ENCODE measurements around the gene TMEM126A. TPM values are rescaled to one million over a fixed set of nuclear protein-coding genes. Genes with fewer than 3 reads are reported as not detected.

TMEM126A gene
- total and polyA plus RNA-seq, 8 donors: 5.8 to 63.6 (median 37.5) TPM; not detected in 1

DNA sequence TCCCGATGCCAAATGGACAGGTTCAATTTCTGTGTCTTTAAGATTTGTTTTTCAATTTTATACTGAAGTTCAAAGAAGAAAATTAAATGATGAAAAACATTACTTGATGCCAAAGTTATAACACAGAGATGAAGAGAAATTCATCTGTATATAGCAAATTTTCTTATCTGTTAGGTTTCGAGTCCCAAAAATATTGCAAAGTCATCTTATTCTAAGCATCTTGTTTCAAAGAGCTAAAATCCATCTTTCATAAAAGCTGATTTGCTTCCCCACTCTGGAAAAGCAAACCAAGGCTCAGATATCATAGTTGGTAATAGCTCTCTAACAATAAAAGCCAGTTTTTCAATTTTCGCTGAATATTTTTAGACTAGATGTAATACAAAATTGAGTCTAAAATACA, 57.2 kb downstream of the TMEM126A start:
- no peak overlapping the region for H3K27ac ChIP-seq
- no peak for TF ChIP-seq POLR2AphosphoS5 (IDR thresholded peaks at IDR 0.05)
- TF ChIP-seq, protein P1, sequence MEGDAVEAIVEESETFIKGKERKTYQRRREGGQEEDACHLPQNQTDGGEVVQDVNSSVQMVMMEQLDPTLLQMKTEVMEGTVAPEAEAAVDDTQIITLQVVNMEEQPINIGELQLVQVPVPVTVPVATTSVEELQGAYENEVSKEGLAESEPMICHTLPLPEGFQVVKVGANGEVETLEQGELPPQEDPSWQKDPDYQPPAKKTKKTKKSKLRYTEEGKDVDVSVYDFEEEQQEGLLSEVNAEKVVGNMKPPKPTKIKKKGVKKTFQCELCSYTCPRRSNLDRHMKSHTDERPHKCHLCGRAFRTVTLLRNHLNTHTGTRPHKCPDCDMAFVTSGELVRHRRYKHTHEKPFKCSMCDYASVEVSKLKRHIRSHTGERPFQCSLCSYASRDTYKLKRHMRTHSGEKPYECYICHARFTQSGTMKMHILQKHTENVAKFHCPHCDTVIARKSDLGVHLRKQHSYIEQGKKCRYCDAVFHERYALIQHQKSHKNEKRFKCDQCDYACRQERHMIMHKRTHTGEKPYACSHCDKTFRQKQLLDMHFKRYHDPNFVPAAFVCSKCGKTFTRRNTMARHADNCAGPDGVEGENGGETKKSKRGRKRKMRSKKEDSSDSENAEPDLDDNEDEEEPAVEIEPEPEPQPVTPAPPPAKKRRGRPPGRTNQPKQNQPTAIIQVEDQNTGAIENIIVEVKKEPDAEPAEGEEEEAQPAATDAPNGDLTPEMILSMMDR (IDR thresholded peaks at IDR 0.05): no peak
- TF ChIP-seq POLR2A (IDR thresholded peaks at IDR 0.05): no peak
- no peak for TF ChIP-seq EP300 (IDR thresholded peaks at IDR 0.05)

DNA sequence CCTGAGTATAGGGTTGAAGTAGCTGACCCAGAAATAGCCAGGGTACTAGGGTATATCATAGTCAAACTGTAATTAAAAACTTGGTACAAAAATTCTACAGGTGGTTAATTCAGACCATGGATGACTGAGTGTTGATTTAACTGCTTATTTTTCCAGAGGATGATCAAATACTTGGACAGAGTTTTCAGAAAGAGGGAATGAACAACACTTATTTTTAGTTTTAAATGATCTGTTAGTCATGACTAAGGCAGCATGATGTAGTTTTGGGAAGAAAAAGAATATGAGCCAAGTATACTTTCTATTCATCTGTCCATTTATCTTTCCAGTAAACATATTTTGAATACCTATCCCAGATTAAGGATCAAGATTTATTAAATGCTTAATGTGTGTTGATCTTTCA, 58.0 kb downstream of the TMEM126A start:
- no peak for TF ChIP-seq POLR2A (IDR thresholded peaks at IDR 0.05)
- TF ChIP-seq EP300 (IDR thresholded peaks at IDR 0.05): no peak
- TF ChIP-seq, protein P1 (IDR thresholded peaks at IDR 0.05): no peak
- TF ChIP-seq POLR2AphosphoS5 (IDR thresholded peaks at IDR 0.05): no peak
- Histone ChIP-seq H3K36me3 (peaks cover 0 to 7% (median 0%) of the 10 kb centered on the region in 4 donors), H3K27ac (no peak overlapping the region), H3K4me3 (no peak overlapping the region), H3K4me1 (no peaks in the 10 kb centered on the region), H3K9me3 (no peaks in the 10 kb centered on the region), H3K27me3 (no peaks in the 10 kb centered on the region)
- DNase-seq: no peak
- intact Hi-C loops (cut with DNase I; ENCODE audit: low total_unique reads): no loop called here

More for the DNA sequence above, 57.2 kb downstream of the TMEM126A start:
- H3K4me3 ChIP-seq: no peak overlapping the region
- peaks cover 0 to 7% (median 0%) of the 10 kb centered on the region in 4 donors for H3K36me3 ChIP-seq
- intact Hi-C loops (cut with DNase I; ENCODE audit: low total_unique reads): no loop called here
- 96 to 100% (median 98%) methylated on average over 3 of the region's 3 CpGs for WGBS, 5 donors
- no peak for DNase-seq
- no peaks in the 10 kb centered on the region for H3K27me3 ChIP-seq
- H3K9me3 ChIP-seq: no peaks in the 10 kb centered on the region
- peaks cover 0 to 8% (median 0%) of the 10 kb centered on the region in 4 donors for H3K4me1 ChIP-seq

Other genes with a start within 250 kb of the TMEM126A start
- 10 to 100 TPM in 1 of 5 donors, 1 to 10 TPM in 4; 1.8 to 19.1 (median 4.3) TPM for gene DLG2, start 20.6 kb upstream of the TMEM126A start, total RNA-seq
- 1 to 10 TPM; 1.3 to 4.1 (median 1.6) TPM for gene DLG2, start 20.6 kb upstream of the TMEM126A start, polyA plus RNA-seq
- gene TMEM126B, start 19.4 kb upstream of the TMEM126A start, total RNA-seq: 100 to 1,000 TPM in 1 of 5 donors, 10 to 100 TPM in 3, 1 to 10 TPM in 1; 4.3 to 104 (median 54.3) TPM
- 10 to 100 TPM; 55.1 to 93.0 (median 64.2) TPM for gene TMEM126B, start 19.4 kb upstream of the TMEM126A start, polyA plus RNA-seq
- 100 to 1,000 TPM in 4 of 5 donors, 10 to 100 TPM in 1; 53.6 to 387 (median 130) TPM for gene CREBZF, start 17.2 kb downstream of the TMEM126A start, total RNA-seq
- gene CREBZF, start 17.2 kb downstream of the TMEM126A start, polyA plus RNA-seq: 10 to 100 TPM; 12.5 to 20.6 (median 14.6) TPM
- 10 to 100 TPM in 1 of 5 donors, 1 to 10 TPM in 3, under 1 TPM in 1; 0.58 to 10.4 (median 4.2) TPM for gene CCDC89, start 38.2 kb downstream of the TMEM126A start, total RNA-seq
- gene CCDC89, start 38.2 kb downstream of the TMEM126A start, polyA plus RNA-seq: under 1 TPM; 0.25 to 0.46 (median 0.37) TPM
- gene SYTL2, start 163.2 kb downstream of the TMEM126A start, total RNA-seq: 100 to 1,000 TPM; 151 to 391 (median 255) TPM
- gene SYTL2, start 163.2 kb downstream of the TMEM126A start, polyA plus RNA-seq: 10 to 100 TPM in 2 of 3 donors, 1 to 10 TPM in 1; 5.4 to 86.1 (median 11.4) TPM
- gene CCDC83, start 207.4 kb downstream of the TMEM126A start, total RNA-seq: 1 to 10 TPM in 1 of 5 donors, under 1 TPM in 1, not detected in 3; 0.45 to 2.6 TPM
- not detected for gene CCDC83, start 207.4 kb downstream of the TMEM126A start, polyA plus RNA-seq